Activated CD4-positive, alpha-beta memory T cell treated with anti-CD3 and anti-CD28 coated beads, Interleukin-2, amount 10 ng/mL, durations not matched to agents 7 days and 5 days (primary cell): ENCODE measurements around the gene THAP11. TPM values are rescaled to one million over a fixed set of nuclear protein-coding genes. Genes with fewer than 3 reads are reported as not detected.

Experiments
- CTCF ChIA-PET: fragments of 350-600 bp; sonication (Branson Sonifier 250); formaldehyde crosslinking; loops from one replicate; lab custom pipeline; 2021; ENCODE audit warnings: antibody characterized with exemption, inconsistent platforms; lab: Charles Lee
- POLR2A ChIA-PET: fragments of 350-600 bp; sonication (Branson Sonifier 250); formaldehyde crosslinking; loops from one replicate; lab custom pipeline; 2021; ENCODE audit warnings: antibody characterized with exemption; lab: Charles Lee
- DNase-seq: peaks from one replicate; pipeline ENCODE4 v3.0.0-alpha.2; 2020
- H3K27ac Mint-ChIP-seq: one replicate; pipeline ENCODE4 v1.8.0; 2021; ENCODE audit warnings: mild to moderate bottlenecking, mixed read lengths
- H3K27me3 Mint-ChIP-seq: one replicate; pipeline ENCODE4 v1.8.0; 2021; ENCODE audit warnings: mixed read lengths
- H3K36me3 Mint-ChIP-seq: one replicate; pipeline ENCODE4 v1.8.0; 2021; ENCODE audit warnings: low read depth, mixed read lengths
- H3K4me1 Mint-ChIP-seq: one replicate; pipeline ENCODE4 v1.8.0; 2021; ENCODE audit warnings: mixed read lengths
- H3K4me3 Mint-ChIP-seq: one replicate; pipeline ENCODE4 v1.8.0; 2021; ENCODE audit warnings: mild to moderate bottlenecking, mixed read lengths
- H3K9me3 Mint-ChIP-seq: one replicate; pipeline ENCODE4 v1.8.0; 2021; ENCODE audit warnings: mixed read lengths
- total RNA-seq, 2 experiments: library from RNA; stranded (reverse); gene quantifications; one replicate each; pipeline ENCODE4 v1.2.3, GENCODE V29; 2021

The THAP11 gene
- total RNA-seq, 2 experiments from 2014 or later, result 40.6 to 42.3 TPM

GRCh38 chr16:67869653-67870052 is 27.5 kb downstream of the THAP11 start:
- H3K27ac Mint-ChIP-seq, result no peak overlapping the region
- no peaks in the 10 kb centered on the region for H3K27me3 Mint-ChIP-seq
- no peaks in the 10 kb centered on the region for H3K9me3 Mint-ChIP-seq
- no peak overlapping the region for H3K4me3 Mint-ChIP-seq
- H3K4me1 Mint-ChIP-seq, result peaks cover 18% of the 10 kb centered on the region
- ChIA-PET POLR2A (no interaction called here), CTCF (interaction anchor here (2.1 kb wide), 1 partner anchor 53 kb away, joined by 7 read pairs; no protein-coding TSS in a partner anchor)
- peaks cover 26% of the 10 kb centered on the region for H3K36me3 Mint-ChIP-seq
- DNase-seq, result no peak

- Mint-ChIP-seq H3K9me3 (no peaks in the 10 kb centered on the region), H3K4me3 (no peak overlapping the region), H3K36me3 (peaks cover 26% of the 10 kb centered on the region), H3K27ac (no peak overlapping the region), H3K27me3 (no peaks in the 10 kb centered on the region), H3K4me1 (peaks cover 34% of the 10 kb centered on the region)
- DNase-seq, result no peak
- ChIA-PET POLR2A (interaction anchor here (0.9 to 1.7 kb wide), 6 partner anchors 9 to 65 kb away, joined by 3 to 6 read pairs (median 4); partner anchors contain the start of genes PSKH1 and PSMB10), CTCF (no interaction called here)
These were observed 29.1 kb downstream of the THAP11 start for GRCh38 chr16:67871256-67871655.

GRCh38 chr16:67872131-67872630 is 30.1 kb downstream of the THAP11 start:
- Mint-ChIP-seq H3K4me3 (peak overlapping the region; percentile 91), H3K27ac (peak overlapping the region; percentile 88), H3K27me3 (no peaks in the 10 kb centered on the region), H3K4me1 (peaks cover 35% of the 10 kb centered on the region), H3K9me3 (no peaks in the 10 kb centered on the region), H3K36me3 (peaks cover 32% of the 10 kb centered on the region)
- ChIA-PET POLR2A (interaction anchor here (0.9 to 1.7 kb wide), 5 partner anchors 10 to 64 kb away, joined by 3 to 6 read pairs (median 4); partner anchors contain the start of genes PSKH1 and PSMB10), CTCF (no interaction called here)
- no peak for DNase-seq

- Mint-ChIP-seq H3K9me3 (no peaks in the 10 kb centered on the region), H3K4me1 (peaks cover 35% of the 10 kb centered on the region), H3K27me3 (no peaks in the 10 kb centered on the region), H3K36me3 (peaks cover 39% of the 10 kb centered on the region), H3K4me3 (peak within 1 kb of the TSS; percentile 91), H3K27ac (peak within 1 kb of the TSS; percentile 88)
- ChIA-PET CTCF (interaction anchor here (0.9 to 2.9 kb wide), 4 partner anchors 11 to 200 kb away, joined by 3 to 18 read pairs (median 6); partner anchors contain the start of gene NRN1L), POLR2A (interaction anchor here (0.7 to 2.5 kb wide), 12 partner anchors 10 to 311 kb away, joined by 3 to 12 read pairs (median 5); partner anchors contain the start of genes CTCF, NUTF2, PSKH1 and PSMB10)
- DNase-seq, result peak; percentile 90
These were observed 30.7 kb downstream of the THAP11 start, which contains the start of gene EDC4 for GRCh38 chr16:67872631-67873434. TSS of gene EDC4 (plus strand) at chr16:67873052. CDS start at chr16:67873262, 210 bp downstream.

GRCh38 chr16:67873435-67874370 is 31.6 kb downstream of the THAP11 start:
- peaks cover 47% of the 10 kb centered on the region for H3K36me3 Mint-ChIP-seq
- peak overlapping the region; percentile 88 for H3K27ac Mint-ChIP-seq
- H3K9me3 Mint-ChIP-seq, result no peaks in the 10 kb centered on the region
- DNase-seq, result no peak
- POLR2A ChIA-PET, result interaction anchor here (0.7 to 2.5 kb wide), 11 partner anchors 9 to 312 kb away, joined by 3 to 12 read pairs (median 5); partner anchors contain the start of genes CTCF, NUTF2 and PSKH1
- peak overlapping the region; percentile 91 for H3K4me3 Mint-ChIP-seq
- CTCF ChIA-PET, result interaction anchor here (0.9 to 2.9 kb wide), 5 partner anchors 10 to 201 kb away, joined by 3 to 18 read pairs (median 6); partner anchors contain the start of gene NRN1L
- peaks cover 35% of the 10 kb centered on the region for H3K4me1 Mint-ChIP-seq
- H3K27me3 Mint-ChIP-seq, result no peaks in the 10 kb centered on the region

GRCh38 chr16:67874372-67874771 is 32.3 kb downstream of the THAP11 start:
- Mint-ChIP-seq H3K27ac (peak overlapping the region; percentile 88), H3K4me3 (peak overlapping the region; percentile 91), H3K27me3 (no peaks in the 10 kb centered on the region), H3K4me1 (peaks cover 35% of the 10 kb centered on the region), H3K36me3 (peaks cover 53% of the 10 kb centered on the region), H3K9me3 (no peaks in the 10 kb centered on the region)
- no peak for DNase-seq
- POLR2A ChIA-PET, result interaction anchor here (1.3 to 2.5 kb wide), 5 partner anchors 9 to 61 kb away, joined by 4 to 12 read pairs (median 8); partner anchors contain the start of gene NUTF2
- CTCF ChIA-PET, result interaction anchor here (1.5 to 2.9 kb wide), 3 partner anchors 10 to 201 kb away, joined by 5 to 18 read pairs (median 6); partner anchors contain the start of gene NRN1L

GRCh38 chr16:67877064-67877463 is 34.9 kb downstream of the THAP11 start:
- CTCF ChIA-PET, result interaction anchor here (0.5 kb wide), 1 partner anchor 198 kb away, joined by 3 read pairs; no protein-coding TSS in a partner anchor
- Mint-ChIP-seq H3K9me3 (no peaks in the 10 kb centered on the region), H3K36me3 (peaks cover 65% of the 10 kb centered on the region), H3K27ac (no peak overlapping the region), H3K27me3 (no peaks in the 10 kb centered on the region), H3K4me3 (no peak overlapping the region), H3K4me1 (peaks cover 35% of the 10 kb centered on the region)
- DNase-seq, result no peak
- POLR2A ChIA-PET, result no interaction called here

- no peak overlapping the region for H3K4me3 Mint-ChIP-seq
- peaks cover 71% of the 10 kb centered on the region for H3K36me3 Mint-ChIP-seq
- H3K27me3 Mint-ChIP-seq, result no peaks in the 10 kb centered on the region
- DNase-seq, result no peak
- POLR2A ChIA-PET, result no interaction called here
- H3K4me1 Mint-ChIP-seq, result peaks cover 27% of the 10 kb centered on the region
- H3K9me3 Mint-ChIP-seq, result no peaks in the 10 kb centered on the region
- CTCF ChIA-PET, result no interaction called here
- H3K27ac Mint-ChIP-seq, result no peak overlapping the region
These were observed 36.1 kb downstream of the THAP11 start for GRCh38 chr16:67878232-67878631.

GRCh38 chr16:67878846-67879245 is 36.7 kb downstream of the THAP11 start:
- Mint-ChIP-seq H3K27ac (no peak overlapping the region), H3K4me1 (peaks cover 25% of the 10 kb centered on the region), H3K36me3 (peaks cover 75% of the 10 kb centered on the region), H3K27me3 (no peaks in the 10 kb centered on the region), H3K4me3 (no peak overlapping the region), H3K9me3 (no peaks in the 10 kb centered on the region)
- POLR2A ChIA-PET, result no interaction called here
- DNase-seq, result no peak
- CTCF ChIA-PET, result no interaction called here

GRCh38 chr16:67879462-67879861 is 37.3 kb downstream of the THAP11 start:
- Mint-ChIP-seq H3K4me1 (peaks cover 19% of the 10 kb centered on the region), H3K36me3 (peaks cover 80% of the 10 kb centered on the region), H3K4me3 (no peak overlapping the region), H3K27me3 (no peaks in the 10 kb centered on the region), H3K9me3 (no peaks in the 10 kb centered on the region), H3K27ac (no peak overlapping the region)
- no peak for DNase-seq
- POLR2A ChIA-PET, result no interaction called here
- CTCF ChIA-PET, result no interaction called here

GRCh38 chr16:67879936-67880335 is 37.8 kb downstream of the THAP11 start:
- Mint-ChIP-seq H3K27me3 (no peaks in the 10 kb centered on the region), H3K4me3 (no peak overlapping the region)
- POLR2A ChIA-PET, result no interaction called here

GRCh38 chr16:67880584-67880983 is 38.5 kb downstream of the THAP11 start:
- ChIA-PET POLR2A (interaction anchor here (2.1 kb wide), 1 partner anchor 54 kb away, joined by 6 read pairs; no protein-coding TSS in a partner anchor), CTCF (interaction anchor here (0.6 to 0.8 kb wide), 2 partner anchors 11 to 71 kb away, joined by 3 read pairs; no protein-coding TSS in a partner anchor)
- H3K36me3 Mint-ChIP-seq, result peaks cover 81% of the 10 kb centered on the region

More at GRCh38 chr16:67879936-67880335, 37.8 kb downstream of the THAP11 start:
- no peaks in the 10 kb centered on the region for H3K9me3 Mint-ChIP-seq
- H3K27ac Mint-ChIP-seq, result no peak overlapping the region
- H3K36me3 Mint-ChIP-seq, result peaks cover 81% of the 10 kb centered on the region
- DNase-seq, result no peak
- peaks cover 14% of the 10 kb centered on the region for H3K4me1 Mint-ChIP-seq
- CTCF ChIA-PET, result no interaction called here

More at GRCh38 chr16:67880584-67880983, 38.5 kb downstream of the THAP11 start:
- H3K4me1 Mint-ChIP-seq, result peaks cover 8% of the 10 kb centered on the region
- no peaks in the 10 kb centered on the region for H3K9me3 Mint-ChIP-seq
- DNase-seq, result no peak
- H3K27me3 Mint-ChIP-seq, result no peaks in the 10 kb centered on the region
- no peak overlapping the region for H3K27ac Mint-ChIP-seq
- H3K4me3 Mint-ChIP-seq, result no peak overlapping the region
